ENCODE results near the gene ANKRD66. TPM values are rescaled to one million over a fixed set of nuclear protein-coding genes. Genes with fewer than 3 reads are reported as not detected.
A peak's percentile ranks its signal among the peaks of the same experiment; 100 is the strongest.

ANKRD66 gene
- total RNA-seq, 4 donors from 2014 or later: not detected

DNA sequence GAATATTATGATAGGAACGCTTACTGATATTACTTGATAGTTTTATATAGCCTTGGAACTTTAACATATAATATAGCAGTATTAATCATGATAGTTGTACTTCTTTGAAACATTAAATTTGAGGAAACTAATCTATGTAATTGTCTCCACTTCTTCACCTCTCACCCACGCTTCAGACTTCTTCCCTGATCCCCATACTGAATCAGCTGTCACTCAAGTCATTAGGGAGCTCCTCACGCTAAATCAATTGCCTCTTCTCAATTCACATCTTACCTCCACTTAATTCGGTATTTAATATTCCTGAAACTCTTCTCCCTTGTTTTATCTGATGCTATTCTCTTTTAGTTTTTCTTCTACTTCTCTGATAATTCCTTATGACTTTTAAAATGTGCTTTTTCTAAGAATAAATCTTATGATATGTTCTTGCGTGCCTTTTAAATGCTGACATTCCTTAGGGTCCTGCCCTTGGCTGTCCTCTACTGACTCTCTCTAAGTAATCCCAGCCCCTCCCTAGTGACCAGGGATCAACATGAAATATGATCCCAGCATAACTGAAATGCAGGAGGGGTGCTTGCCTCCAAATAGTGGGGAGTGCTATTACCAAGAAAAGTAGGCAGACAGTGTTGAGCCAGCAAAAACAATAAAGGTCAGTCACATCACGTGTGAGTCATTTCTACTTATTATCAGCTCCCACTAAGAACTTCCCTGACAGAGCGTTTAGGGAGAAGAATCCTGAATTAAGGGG lies 9.9 kb downstream of the ANKRD66 start:
- Histone ChIP-seq H3K36me3 (no peaks in the 10 kb centered on the region), H3K27ac (no peak overlapping the region), H3K4me1 (peaks cover 8 to 14% of the 10 kb centered on the region in 2 donors), H3K4me3 (no peak overlapping the region), H3K9me3 (no peaks in the 10 kb centered on the region), H3K27me3 (no peaks in the 10 kb centered on the region)
- in situ Hi-C loops (cut with MboI; ENCODE audit: low sequenced_read_pairs in 4 of 4) (no loop called here), intact Hi-C loops (cut with DNase I; ENCODE audit: low total_unique reads) (no loop called here)
- no peak for TF ChIP-seq CTCF (IDR thresholded peaks at IDR 0.05 in 4 of 5, conservative IDR thresholded peaks at IDR 0.05 in 1 of 5)
- TF ChIP-seq POLR2A (IDR thresholded peaks at IDR 0.05): no peak
- DNase-seq (no peak), ATAC-seq (no peak)

- intact Hi-C loops (cut with DNase I; ENCODE audit: low total_unique reads): no loop called here
- H3K9me3 ChIP-seq: no peaks in the 10 kb centered on the region
- no peak for TF ChIP-seq POLR2A (IDR thresholded peaks at IDR 0.05)
- TF ChIP-seq CTCF (IDR thresholded peaks at IDR 0.05 in 4 of 5, conservative IDR thresholded peaks at IDR 0.05 in 1 of 5): no peak
These were observed 10.5 kb downstream of the ANKRD66 start for GRCh38 chr6:46757214-46757596.

DNA sequence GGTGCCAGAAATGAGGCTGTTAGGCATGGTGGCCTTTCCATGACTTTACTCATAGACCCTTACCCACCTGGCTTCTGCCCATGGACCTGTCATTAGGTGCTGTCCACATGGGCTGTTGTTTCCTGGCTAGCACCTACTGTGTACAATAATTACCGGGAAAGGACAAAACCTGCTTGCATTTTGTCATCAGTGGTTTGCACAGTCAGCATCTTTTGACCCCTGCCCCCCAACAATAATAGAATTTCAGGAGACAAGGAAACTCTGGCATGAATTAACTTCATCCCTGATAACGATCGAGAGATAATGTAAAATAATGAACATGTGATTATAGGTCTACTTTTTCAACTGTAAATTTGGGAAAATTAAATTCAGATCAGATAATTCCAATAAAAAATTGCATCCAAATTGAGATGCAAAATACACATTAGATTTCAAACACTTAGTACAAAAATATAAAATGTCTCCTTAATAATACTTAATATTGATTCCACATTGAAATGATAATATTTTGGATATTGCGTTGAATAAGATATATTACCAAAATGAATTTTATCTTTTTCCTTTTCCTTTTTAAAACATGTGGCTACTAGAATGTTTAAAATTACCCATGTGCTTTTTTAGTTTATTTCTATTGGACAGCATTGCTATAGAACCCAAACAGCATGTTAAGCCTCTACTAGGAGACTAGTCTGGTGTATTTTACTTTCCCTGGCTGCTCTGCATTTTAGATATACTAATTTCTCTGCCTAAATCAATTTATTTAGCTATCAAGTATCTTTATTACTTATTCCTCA lies 12.4 kb downstream of the ANKRD66 start:
- H3K4me1 ChIP-seq: peaks cover 8 to 14% of the 10 kb centered on the region in 2 donors
- no peaks in the 10 kb centered on the region for H3K9me3 ChIP-seq
- ATAC-seq (no peak), DNase-seq (no peak)
- no peaks in the 10 kb centered on the region for H3K36me3 ChIP-seq
- H3K27ac ChIP-seq: no peak overlapping the region
- no peaks in the 10 kb centered on the region for H3K27me3 ChIP-seq
- in situ Hi-C loops (cut with MboI; ENCODE audit: low sequenced_read_pairs in 4 of 4) (no loop called here), intact Hi-C loops (cut with DNase I; ENCODE audit: low total_unique reads) (no loop called here)
- no peak overlapping the region for H3K4me3 ChIP-seq
- TF ChIP-seq CTCF (IDR thresholded peaks at IDR 0.05 in 4 of 5, conservative IDR thresholded peaks at IDR 0.05 in 1 of 5) (no peak), POLR2A (IDR thresholded peaks at IDR 0.05) (no peak)

More at GRCh38 chr6:46757214-46757596, 10.5 kb downstream of the ANKRD66 start:
- in situ Hi-C loops (cut with MboI; ENCODE audit: low sequenced_read_pairs in 4 of 4): no loop called here
- no peak overlapping the region for H3K4me3 ChIP-seq
- H3K27ac ChIP-seq: no peak overlapping the region
- ATAC-seq (no peak), DNase-seq (no peak)
- H3K36me3 ChIP-seq: no peaks in the 10 kb centered on the region
- H3K4me1 ChIP-seq: peaks cover 8 to 14% of the 10 kb centered on the region in 2 donors
- no peaks in the 10 kb centered on the region for H3K27me3 ChIP-seq

DNA sequence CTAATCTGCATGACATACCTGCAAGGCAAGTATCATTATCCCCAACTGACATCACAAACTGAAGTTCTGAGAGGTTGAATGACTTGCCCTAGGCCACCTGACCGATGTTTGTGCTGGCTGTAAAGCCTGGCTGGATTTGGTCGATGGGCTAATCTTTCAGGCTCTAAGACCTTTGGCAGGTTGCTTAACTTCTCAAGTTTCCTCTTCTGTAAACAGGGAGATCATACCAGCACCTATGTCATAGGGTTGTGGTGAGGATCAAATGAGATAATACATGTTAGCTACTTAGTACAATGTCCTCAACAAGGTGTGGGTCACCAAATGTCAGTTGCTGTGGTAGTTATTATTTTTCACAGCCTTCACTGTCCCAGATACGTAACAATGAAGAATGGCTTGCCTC lies 14.2 kb downstream of the ANKRD66 start:
- Histone ChIP-seq H3K4me1 (peaks cover 8 to 14% of the 10 kb centered on the region in 2 donors), H3K27ac (no peak overlapping the region), H3K4me3 (no peak overlapping the region), H3K36me3 (no peaks in the 10 kb centered on the region), H3K9me3 (no peaks in the 10 kb centered on the region), H3K27me3 (no peaks in the 10 kb centered on the region)
- intact Hi-C loops (cut with DNase I; ENCODE audit: low total_unique reads) (no loop called here), in situ Hi-C loops (cut with MboI; ENCODE audit: low sequenced_read_pairs in 4 of 4) (no loop called here)
- peak; percentile 30 to 73 for ATAC-seq
- DNase-seq: no peak
- TF ChIP-seq CTCF (IDR thresholded peaks at IDR 0.05 in 4 of 5, conservative IDR thresholded peaks at IDR 0.05 in 1 of 5) (no peak), POLR2A (IDR thresholded peaks at IDR 0.05) (no peak)
